ENCODE data around the gene IMP4.

IMP4 gene

GRCh38 chr2:130378206-130378897 is 35.7 kb downstream of the IMP4 start:
- DNase-seq = no peak

- no peak for DNase-seq
Measured at GRCh38 chr2:130378898-130379214, 36.2 kb downstream of the IMP4 start.

GRCh38 chr2:130380096-130380934 is 37.6 kb downstream of the IMP4 start:
- no peak for DNase-seq

- DNase-seq = no peak
Measured at GRCh38 chr2:130381145-130381544, 38.4 kb downstream of the IMP4 start.

- no peak for DNase-seq
Measured at GRCh38 chr2:130381619-130382018, 38.9 kb downstream of the IMP4 start.

GRCh38 chr2:130382313-130382917 is 39.7 kb downstream of the IMP4 start:
- no peak for DNase-seq

GRCh38 chr2:130385709-130386108 is 43.0 kb downstream of the IMP4 start:
- DNase-seq = no peak

- no peak for DNase-seq
Measured at GRCh38 chr2:130387071-130387400, 44.3 kb downstream of the IMP4 start.

- DNase-seq = no peak
Measured at GRCh38 chr2:130387804-130388203, 45.1 kb downstream of the IMP4 start.

- no peak for DNase-seq
Measured at GRCh38 chr2:130388221-130388907, 45.7 kb downstream of the IMP4 start.

- no peak for DNase-seq
Measured at GRCh38 chr2:130389358-130389757, 46.7 kb downstream of the IMP4 start.

- DNase-seq = no peak
Measured at GRCh38 chr2:130389783-130390182, 47.1 kb downstream of the IMP4 start.

GRCh38 chr2:130390460-130391057 is 47.9 kb downstream of the IMP4 start:
- DNase-seq = no peak

GRCh38 chr2:130391058-130391871 is 48.6 kb downstream of the IMP4 start:
- peak; percentile 59 to 62 for DNase-seq

GRCh38 chr2:130391872-130392670 is 49.4 kb downstream of the IMP4 start:
- DNase-seq = no peak

GRCh38 chr2:130393318-130393910 is 50.7 kb downstream of the IMP4 start:
- DNase-seq = no peak
